HepG2 (cell line): ENCODE data around the gene DPYD. TPM values are rescaled to one million over a fixed set of nuclear protein-coding genes. Genes with fewer than 3 reads are reported as not detected.

Experiments
- HMGXB4 ChIP-seq, 2 experiments: sonication (generic) in 1 of 2; formaldehyde crosslinking in 1 of 2; IDR thresholded peaks; 2 replicates each; pipeline versions ENCODE4 v1.4.0 to v1.6.1; 2018 to 2020; ENCODE audit warnings: missing genetic modification reagents in 2 of 2, borderline replicate concordance in 1 of 2, low read depth in 1 of 2, mild to moderate bottlenecking in 1 of 2, missing biosample characterization in 1 of 2
- IRF2 ChIP-seq: IDR thresholded peaks from 2 replicates; pipeline ENCODE4 v1.6.1; 2018; ENCODE audit warnings: missing genetic modification reagents, missing compliant biosample characterization
- PRMT3 ChIP-seq: sonication (generic); formaldehyde crosslinking; IDR thresholded peaks from 2 replicates; pipeline ENCODE4 v1.8.1; 2022; ENCODE audit warnings: low read depth, mild to moderate bottlenecking, moderate library complexity, missing genetic modification reagents, borderline replicate concordance
- SNAPC4 ChIP-seq: sonication (generic); formaldehyde crosslinking; IDR thresholded peaks from 2 replicates; pipeline ENCODE4 v1.4.0; 2020; ENCODE audit warnings: mild to moderate bottlenecking, missing genetic modification reagents
- ZNF333 ChIP-seq: sonication (generic); formaldehyde crosslinking; IDR thresholded peaks from 2 replicates; pipeline ENCODE4 v1.4.0; 2020; ENCODE audit warnings: mild to moderate bottlenecking, missing genetic modification reagents, borderline replicate concordance
- ZNF431 ChIP-seq: sonication (generic); formaldehyde crosslinking; IDR thresholded peaks from 2 replicates; pipeline ENCODE4 v1.9.0; 2022; ENCODE audit warnings: missing genetic modification reagents, low read depth, mild to moderate bottlenecking, borderline replicate concordance
- ZNF773 ChIP-seq: sonication (generic); formaldehyde crosslinking; IDR thresholded peaks from 2 replicates; pipeline ENCODE4 v1.4.0; 2020; ENCODE audit warnings: missing genetic modification reagents, borderline replicate concordance
- polyA plus RNA-seq, 8 experiments: library from polyadenylated mRNA; depleted of rRNA in 3 of 8; stranded (reverse) in 7 of 8; unstranded in 1 of 8; fragments of >200 nt; fragmentation: Illumina TruSeq in 4 of 8; extraction: Trizol in 4 of 8; gene quantifications; 2 replicates each; pipeline versions ENCODE4 v1.2.1 to v1.2.3, GENCODE V29; 2011 to 2016; ENCODE audit warnings: low read depth in 4 of 8, missing spikeins in 1 of 8, mixed read lengths in 1 of 8; ENCODE audit not compliant: insufficient read depth in 1 of 8
- total RNA-seq, 5 experiments: library from RNA; depleted of rRNA; stranded (reverse); fragments of >200 nt; fragmentation: Illumina TruSeq; extraction: Trizol; gene quantifications; 2 replicates each; pipeline ENCODE4 v1.2.3, GENCODE V29; 2016; ENCODE audit warnings: low read depth in 1 of 5
- TF ChIP-seq, protein P1 (sequence below): sonication (generic); formaldehyde crosslinking; IDR thresholded peaks from 2 replicates; pipeline ENCODE4 v1.4.0; 2020; ENCODE audit warnings: missing genetic modification reagents
- TF ChIP-seq, protein P2 (sequence below): sonication (generic); formaldehyde crosslinking; IDR thresholded peaks from 2 replicates; pipeline ENCODE4 v1.5.0; 2020; ENCODE audit warnings: missing genetic modification reagents, mild to moderate bottlenecking, borderline replicate concordance
- TF ChIP-seq, protein P3 (sequence below): sonication (generic); formaldehyde crosslinking; IDR thresholded peaks from 2 replicates; pipeline ENCODE4 v1.4.0; 2020; ENCODE audit warnings: mild to moderate bottlenecking, missing genetic modification reagents

Gene DPYD
- total and polyA plus RNA-seq, 2 of the 13 experiments (the other 11 are each of a cell fraction or from before 2014, with no cell fraction given): 1.3 to 3.4 TPM

DNA sequence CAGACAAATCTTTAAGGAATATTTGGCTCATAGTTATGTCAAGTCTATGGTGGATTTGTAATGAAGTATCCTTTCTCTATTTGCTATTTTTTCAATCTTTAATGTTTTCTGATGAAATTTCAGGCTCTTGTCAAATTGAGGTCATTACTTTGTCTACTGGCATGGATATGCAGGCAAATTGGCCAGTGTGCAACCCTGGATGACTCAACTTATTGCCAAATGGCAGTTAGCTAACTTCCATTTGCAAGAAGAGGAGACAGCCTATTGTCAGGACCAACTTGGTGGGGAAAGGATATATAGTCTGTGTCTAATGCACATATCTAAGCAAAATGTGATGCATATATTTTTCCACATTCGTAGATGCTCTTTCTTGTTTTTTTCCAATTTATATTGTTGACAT, 668.8 kb downstream of the DPYD start (continued):
- TF ChIP-seq, protein P1, sequence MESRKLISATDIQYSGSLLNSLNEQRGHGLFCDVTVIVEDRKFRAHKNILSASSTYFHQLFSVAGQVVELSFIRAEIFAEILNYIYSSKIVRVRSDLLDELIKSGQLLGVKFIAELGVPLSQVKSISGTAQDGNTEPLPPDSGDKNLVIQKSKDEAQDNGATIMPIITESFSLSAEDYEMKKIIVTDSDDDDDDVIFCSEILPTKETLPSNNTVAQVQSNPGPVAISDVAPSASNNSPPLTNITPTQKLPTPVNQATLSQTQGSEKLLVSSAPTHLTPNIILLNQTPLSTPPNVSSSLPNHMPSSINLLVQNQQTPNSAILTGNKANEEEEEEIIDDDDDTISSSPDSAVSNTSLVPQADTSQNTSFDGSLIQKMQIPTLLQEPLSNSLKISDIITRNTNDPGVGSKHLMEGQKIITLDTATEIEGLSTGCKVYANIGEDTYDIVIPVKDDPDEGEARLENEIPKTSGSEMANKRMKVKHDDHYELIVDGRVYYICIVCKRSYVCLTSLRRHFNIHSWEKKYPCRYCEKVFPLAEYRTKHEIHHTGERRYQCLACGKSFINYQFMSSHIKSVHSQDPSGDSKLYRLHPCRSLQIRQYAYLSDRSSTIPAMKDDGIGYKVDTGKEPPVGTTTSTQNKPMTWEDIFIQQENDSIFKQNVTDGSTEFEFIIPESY (CRISPR knock-in tag): no peak
- TF ChIP-seq ZNF333 (CRISPR knock-in tag) (no peak), PRMT3 (CRISPR knock-in tag) (no peak), IRF2 (CRISPR knock-in tag) (no peak), SNAPC4 (no peak), ZNF431 (CRISPR knock-in tag) (no peak), ZNF773 (no peak), HMGXB4 (CRISPR knock-in tag; IDR thresholded peaks at IDR 0.05; ENCODE audit: borderline replicate concordance in 1 of 2, low read depth in 1 of 2) (no peak)
- TF ChIP-seq, protein P2, sequence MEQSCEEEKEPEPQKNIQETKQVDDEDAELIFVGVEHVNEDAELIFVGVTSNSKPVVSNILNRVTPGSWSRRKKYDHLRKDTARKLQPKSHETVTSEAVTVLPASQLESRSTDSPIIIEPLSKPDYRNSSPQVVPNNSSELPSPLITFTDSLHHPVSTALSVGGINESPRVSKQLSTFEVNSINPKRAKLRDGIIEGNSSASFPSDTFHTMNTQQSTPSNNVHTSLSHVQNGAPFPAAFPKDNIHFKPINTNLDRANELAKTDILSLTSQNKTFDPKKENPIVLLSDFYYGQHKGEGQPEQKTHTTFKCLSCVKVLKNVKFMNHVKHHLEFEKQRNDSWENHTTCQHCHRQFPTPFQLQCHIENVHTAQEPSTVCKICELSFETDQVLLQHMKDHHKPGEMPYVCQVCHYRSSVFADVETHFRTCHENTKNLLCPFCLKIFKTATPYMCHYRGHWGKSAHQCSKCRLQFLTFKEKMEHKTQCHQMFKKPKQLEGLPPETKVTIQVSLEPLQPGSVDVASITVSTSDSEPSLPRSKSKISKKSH (CRISPR knock-in tag): no peak
- TF ChIP-seq, protein P3, sequence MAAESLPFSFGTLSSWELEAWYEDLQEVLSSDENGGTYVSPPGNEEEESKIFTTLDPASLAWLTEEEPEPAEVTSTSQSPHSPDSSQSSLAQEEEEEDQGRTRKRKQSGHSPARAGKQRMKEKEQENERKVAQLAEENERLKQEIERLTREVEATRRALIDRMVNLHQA (CRISPR knock-in tag): no peak
- TF ChIP-seq, all 625 proteins: peak for 0
